HG03432 (cell line): ENCODE measurements around the gene DSCAML1.

Source experiments
- ATAC-seq: cut with Tn5 transposase; IDR thresholded peaks from one replicate; pipeline ENCODE4 v1.9.1; 2021; ENCODE audit warnings: mild to moderate bottlenecking, moderate library complexity; ENCODE audit not compliant: unreplicated experiment

Gene DSCAML1

DNA sequence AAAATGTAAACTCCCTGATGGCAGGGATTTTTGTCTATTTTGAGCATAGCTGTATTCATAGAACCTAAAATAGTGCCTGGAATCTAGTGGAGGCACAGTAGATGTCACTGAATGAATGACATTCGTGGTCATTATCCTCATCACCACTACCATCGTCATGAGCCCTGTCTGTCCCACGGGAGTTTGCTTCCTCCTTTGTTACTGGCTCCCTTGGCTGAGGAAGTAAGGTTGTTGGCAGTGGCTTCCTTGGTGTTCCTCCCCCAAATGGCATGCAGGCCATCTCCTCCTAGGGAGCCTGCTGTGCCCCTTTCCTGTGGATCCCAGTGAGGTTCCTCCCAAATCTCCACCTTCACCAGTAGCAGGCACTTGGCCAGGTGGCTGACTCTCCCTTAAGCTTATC, 286.4 kb downstream of the DSCAML1 start:
- ATAC-seq, result no peak

DNA sequence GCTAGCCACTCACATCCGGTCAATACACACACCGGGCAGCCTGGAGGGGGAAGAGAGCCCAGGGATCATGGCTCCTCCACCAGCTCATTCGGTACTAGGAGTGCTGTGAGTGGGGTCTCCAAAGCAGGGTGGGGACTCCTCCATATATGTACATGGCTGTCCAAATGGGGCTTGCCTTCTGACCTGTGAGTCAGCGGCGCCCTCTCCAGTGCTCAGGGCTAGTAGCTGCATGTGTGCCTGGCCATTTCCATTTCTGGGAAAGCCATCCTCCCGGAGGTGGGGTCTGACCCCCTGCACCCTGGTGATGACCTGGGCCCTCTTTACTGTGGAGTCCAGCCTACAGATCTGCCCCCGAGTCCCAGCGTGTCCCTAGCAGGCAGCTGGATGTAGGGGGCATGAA, 287.5 kb downstream of the DSCAML1 start:
- ATAC-seq, result no peak

DNA sequence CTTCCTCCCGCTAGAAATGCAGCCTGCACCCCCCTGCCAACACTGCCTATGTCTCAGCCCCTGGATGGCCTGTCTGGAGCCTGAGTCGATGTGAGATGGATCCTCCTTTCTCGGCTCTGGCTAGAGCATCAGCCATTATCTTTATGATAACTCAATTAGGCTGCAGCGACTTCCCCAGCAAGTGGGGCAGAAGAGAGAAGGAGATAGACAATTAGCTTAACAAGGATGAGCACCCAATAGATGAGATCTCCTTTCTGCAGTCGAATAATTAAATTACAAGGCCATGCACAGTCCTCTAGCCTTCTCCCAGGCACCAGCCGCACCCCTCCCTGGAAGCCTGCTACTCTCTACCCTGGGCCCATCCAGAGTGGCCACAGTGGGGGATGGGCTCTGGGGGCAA, 290.0 kb downstream of the DSCAML1 start:
- no peak for ATAC-seq

DNA sequence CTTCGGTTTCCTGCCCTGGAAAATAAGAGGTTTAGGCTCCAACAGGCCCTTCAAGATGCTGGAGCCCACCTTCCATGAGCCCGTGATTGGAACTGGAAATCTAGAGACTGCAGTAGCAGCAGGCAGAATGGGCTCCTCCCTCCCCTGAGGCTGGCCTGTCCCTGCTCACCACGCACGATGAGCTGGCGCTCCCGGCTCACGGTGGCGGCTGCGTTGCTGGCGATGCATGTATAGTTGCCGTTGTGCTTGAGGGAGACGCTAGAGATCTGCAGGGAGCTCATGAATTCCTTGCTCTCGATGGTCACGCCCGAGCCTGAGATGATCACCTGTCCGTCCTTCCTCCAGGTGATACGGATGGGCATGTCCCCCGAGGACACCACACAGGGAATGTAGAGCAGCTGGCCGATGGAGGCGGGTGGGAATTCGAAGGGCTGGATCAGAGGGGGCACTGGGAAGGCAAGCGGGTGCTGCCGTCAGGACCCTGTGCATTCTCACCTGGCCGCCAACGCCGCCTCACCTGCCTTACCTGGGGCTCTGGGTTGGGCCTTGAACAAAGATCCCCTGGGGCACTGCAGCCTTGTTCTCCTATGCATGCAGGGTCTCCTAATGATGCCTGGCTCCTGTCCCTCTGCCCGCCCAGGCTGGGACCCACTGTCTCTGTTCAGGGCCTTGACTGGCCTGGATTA, 291.6 kb downstream of the DSCAML1 start:
- no peak for ATAC-seq

DNA sequence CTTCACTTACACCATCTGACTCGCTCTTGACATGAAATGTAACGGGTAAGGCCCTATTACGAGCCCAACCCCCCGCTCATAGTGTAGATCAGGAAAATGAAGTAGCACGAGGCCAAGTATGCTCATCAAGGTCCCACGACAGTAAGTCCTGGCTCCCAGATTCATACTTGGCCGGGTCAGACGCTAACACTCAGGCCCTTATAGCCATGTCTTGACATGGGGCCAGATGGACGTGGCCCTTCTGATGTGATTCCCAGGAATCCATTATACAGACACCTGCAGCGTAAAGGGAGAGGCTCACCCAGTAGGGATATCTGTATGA, 294.3 kb downstream of the DSCAML1 start:
- ATAC-seq, result no peak

DNA sequence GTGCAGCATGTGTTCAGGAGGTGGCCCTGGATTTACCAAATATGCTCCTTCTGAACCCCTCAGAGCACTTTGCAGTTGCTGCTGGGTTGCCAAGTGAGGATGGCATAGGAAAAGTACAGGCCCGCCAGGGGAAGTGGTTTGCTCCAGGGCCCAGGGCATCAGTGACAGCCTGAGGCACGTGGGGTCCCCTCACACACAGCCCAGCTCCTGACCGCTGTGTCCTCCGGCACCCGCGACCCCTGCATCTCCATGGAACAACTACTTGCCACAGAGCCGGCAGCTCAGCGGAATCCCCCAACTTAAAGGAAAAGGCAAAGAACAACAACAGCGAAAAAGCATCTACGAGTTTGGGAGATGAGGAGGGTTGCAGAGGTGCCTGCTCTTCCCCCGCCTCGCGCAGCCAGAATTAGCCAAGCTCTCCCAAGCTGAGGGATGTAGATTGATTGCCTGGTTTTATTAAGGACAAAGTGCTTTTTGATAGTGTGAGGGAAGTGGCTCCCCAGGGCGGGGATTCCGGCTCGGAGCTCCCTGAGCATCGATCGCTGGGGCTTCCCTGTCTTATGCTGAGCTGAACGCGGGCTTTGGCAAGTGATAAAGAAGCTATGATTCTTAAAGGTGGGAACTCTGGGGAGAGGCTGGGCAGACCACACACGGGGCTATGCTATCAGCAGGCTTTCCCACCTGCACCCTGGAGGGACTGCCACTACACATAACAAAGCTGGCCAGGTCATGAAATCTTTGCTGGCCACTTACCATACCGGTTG, 294.8 kb downstream of the DSCAML1 start:
- ATAC-seq, result no peak

DNA sequence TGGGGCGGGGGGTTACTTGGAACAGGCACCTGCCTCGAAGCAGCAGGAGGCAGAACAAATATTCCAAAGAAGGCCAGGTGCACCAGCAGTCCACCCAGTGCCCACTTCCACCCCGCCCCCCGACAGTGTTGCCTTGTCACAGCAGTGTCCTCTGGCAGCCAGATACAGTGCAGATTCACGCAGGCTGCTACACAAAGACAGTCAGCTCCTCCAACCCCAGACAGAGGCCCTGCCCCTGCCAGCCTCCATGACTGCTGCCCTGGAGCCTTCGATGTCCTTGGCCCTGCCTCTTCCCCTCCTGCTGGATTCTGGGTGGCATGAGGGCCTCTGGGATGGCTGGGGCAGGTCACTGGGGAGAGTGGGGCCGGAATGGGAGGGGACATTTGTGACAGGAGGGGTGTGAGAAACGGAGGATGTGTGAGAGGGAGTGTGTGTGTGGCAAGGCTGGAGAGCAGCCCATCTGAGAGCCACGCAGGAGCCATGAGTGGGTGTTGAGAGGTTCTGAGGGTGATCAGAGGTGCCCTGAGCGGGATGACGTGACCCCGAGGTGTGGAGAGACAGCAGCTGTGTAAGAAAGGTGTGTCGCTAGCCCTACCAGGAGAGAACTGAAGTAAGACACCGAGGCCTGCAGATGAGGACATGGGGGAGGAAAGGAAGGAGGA, 295.6 kb downstream of the DSCAML1 start:
- no peak for ATAC-seq

DNA sequence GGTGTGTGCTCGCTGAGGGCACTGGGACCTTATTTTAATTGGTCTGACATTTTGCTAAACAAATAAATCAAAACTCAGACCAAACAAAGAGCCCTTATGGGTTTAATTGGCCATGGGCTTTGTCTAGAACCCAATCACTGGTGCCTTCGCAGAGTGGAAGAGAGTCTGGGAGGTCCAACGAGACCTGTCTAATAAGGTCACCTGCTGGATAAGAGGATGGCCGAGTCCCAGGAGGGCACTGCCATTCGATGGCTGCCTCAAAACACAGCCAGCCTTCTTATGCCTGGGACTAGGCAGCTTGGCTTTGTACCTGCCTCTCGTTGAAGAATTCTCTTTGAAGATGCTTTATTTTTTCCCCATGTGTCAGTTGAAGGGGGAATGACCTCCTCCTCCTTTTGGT, 298.2 kb downstream of the DSCAML1 start:
- no peak for ATAC-seq

DNA sequence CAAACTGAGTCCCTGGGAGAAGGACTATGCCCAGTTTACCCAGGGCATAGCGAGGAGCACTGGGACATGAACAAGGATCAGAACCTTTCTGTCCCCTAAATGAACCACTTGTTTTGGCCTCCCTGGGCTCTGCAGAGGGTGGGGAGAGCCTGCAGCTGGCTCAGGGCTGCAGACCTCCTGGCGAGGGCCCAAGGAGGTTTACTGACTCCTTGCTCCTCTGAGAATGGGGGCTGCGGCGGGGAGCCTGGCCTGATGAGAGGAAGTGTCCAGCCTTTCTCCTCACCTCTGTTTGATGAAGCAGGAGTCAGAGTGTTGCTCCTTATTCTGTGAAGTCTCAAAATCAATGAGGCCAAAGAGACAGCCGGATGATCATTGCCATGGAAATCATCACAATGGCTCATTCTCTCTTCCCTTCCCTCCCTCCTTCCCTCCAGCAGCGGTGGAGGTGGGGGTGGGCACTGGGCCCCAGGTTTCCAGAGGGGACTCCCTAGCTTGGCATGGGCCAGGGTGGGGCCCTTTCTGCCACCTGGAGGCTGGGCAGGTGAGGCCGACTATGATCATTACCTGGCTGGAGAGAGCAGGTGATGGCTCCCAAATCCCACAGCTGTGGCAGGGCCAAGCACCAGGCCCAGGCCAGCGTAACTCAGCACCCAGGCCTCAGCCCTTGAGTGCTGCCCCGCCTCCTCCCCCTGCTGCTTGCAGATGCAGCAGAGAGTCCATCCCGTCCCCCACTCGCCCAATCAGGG, 299.6 kb downstream of the DSCAML1 start:
- ATAC-seq, result no peak

DNA sequence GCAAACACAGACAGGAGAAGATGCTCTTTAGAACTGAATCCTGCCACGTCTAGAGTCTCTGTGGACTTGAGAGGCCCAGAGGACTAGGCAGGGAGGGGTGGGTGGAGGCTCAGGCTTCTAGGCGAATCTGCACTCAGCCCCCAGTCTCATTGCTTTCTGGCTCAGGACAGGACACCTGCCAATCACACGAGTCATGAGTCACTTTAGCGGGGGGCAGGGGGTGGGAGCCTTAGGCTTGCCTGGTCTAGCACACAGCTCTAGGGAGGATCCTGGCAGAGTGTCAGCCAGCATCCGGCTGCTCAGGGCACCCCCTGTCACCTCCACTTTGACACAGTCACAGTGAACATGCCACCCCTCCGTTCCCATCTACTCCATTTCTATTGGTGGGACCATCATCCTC, 301.7 kb downstream of the DSCAML1 start:
- no peak for ATAC-seq

DNA sequence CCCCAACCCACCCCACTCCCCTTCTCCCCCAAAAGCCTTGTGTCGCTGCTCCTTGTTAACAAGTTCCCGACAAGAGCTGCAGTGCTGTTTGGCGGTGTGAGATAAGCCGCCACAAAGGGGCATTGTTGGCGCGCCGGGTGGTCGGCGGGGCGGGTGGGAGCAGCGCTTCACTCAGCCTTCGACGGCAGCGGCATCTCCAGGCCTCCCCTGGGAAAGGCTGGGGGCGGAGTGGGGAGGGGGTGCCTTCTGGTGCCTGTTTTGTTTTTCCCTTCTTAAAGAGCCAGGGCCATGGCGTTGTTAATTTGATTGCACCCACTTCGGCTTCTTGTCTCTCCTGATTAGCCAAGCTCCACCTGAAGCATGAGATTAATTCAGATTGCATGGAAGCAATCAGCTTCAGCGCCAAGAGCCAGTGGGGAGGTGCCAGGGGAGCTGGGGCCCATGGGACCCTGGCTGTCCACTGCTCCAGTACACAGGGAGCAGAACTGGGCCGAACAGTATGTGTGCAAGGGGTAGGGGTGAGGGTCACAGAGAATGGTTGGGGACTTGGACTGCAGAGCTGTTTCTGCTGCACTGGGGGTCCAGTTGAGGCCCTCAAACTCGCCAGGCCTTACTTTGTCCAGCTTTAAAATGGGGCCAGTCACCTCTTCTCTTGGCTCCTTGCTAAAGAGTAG, 304.3 kb downstream of the DSCAML1 start:
- ATAC-seq, result no peak

DNA sequence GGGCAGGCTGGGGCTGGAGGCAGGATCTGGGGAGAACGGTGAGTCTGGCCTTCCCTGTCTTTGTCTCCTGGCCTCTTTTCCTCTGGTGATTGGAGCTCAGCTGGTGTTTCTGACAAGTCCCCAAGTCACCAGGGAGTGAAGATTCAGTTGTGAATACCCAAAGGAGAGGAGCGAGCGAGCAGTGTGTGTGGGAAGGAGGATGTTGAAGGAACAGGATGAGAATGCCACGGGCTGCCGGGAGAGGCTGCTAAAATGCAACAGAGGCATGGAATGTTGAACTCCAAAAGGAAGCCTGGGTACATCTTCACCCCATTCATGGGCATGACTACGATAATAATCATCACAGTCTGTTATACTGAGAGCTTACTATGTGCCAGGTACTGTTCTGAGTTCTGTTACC, 306.1 kb downstream of the DSCAML1 start:
- ATAC-seq, result no peak

DNA sequence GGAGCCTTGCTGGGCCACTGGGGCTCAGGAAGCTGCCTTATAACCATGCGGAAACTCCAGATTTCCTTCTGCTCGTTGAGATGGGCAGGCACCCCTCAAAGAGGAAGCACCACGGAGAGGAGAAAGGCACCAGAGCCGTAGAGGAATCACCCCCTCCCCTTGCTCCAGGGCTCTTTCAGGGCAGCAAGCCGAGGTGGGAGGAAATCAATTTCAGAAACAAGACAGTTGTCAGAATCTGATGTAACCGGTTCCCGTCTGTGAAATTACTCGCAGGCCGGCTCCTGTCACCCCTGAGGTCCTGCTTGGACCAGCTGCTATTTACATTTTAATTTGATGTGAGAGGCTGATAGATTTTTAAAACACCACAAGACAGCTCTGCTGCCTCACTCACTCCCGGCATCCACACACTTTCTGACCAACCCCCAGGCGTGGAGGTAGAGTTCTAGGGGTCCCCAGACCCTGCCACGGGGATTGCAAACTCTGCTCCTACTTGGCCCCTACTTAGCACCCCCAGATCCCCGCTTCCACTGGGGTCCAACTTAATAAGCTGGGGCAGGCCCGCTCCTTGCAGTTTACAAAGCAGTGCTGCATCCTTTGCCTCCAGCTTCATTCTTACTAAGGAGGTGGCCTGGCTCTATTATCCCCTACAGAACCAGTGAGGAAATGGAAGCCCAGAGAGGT, 306.9 kb downstream of the DSCAML1 start:
- no peak for ATAC-seq

DNA sequence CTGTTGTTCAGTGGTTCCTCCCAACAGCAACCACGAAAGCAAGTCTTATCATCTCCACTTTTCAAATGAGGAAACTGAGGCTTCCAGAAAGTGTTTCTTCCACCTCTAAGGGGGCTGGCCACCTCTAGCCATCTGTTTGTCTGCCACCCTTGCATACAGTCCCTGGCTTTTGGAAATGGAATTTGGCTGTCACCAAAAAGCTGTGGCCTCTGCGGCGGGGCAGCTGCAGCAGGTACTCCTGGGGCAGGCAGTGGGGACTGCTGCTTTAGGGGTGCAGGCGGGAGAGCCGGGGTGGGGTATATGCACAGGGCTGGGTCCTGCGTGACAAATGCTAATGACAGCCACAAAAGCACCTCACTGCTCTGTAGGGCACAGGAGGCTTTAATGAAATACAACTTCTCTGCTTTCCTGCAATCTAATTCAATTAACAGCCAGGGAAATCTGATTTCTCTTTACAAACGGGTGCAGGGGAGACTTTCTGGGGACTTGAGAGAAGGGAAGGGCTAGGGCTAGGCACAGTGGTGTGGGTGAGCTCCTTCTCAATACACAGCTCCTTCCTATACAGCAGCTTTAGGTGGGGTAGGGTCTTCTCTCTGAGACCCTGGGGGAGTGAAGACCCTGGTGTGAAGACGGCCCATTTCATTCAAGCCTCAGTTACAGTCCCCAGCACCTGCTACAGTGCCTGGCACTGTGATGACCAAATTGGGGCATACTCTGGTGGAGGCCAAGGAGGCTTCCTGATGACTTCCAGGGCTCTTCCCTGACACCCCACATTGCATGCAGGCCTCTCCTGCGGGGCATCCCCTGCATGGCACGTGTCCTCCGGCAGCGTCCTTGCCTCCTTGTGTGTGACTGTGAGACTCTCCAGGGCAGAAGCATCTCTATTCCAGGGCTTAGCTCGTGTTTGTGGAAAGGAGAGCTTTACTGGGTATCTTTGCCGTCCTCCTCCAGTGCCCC, 307.7 kb downstream of the DSCAML1 start:
- ATAC-seq, result no peak

DNA sequence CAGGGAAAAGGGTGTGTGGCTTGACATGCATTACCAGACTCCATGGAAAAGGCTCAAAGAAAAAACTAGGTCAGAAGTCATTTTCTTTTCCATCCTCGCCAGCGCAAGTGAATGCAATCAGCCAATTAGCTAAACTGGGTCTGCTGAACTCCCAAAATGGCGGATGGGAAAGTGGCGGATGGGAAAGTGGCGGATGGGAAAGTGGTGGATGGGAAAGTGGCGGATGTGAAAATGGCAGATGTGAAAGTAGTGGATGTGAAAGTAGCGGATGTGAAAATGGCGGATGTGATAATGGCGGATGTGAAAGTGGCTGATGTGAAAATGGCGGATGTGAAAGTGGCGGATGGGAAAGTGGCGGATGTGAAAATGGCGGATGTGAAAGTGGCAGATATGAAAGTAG, 311.0 kb downstream of the DSCAML1 start:
- no peak for ATAC-seq

DNA sequence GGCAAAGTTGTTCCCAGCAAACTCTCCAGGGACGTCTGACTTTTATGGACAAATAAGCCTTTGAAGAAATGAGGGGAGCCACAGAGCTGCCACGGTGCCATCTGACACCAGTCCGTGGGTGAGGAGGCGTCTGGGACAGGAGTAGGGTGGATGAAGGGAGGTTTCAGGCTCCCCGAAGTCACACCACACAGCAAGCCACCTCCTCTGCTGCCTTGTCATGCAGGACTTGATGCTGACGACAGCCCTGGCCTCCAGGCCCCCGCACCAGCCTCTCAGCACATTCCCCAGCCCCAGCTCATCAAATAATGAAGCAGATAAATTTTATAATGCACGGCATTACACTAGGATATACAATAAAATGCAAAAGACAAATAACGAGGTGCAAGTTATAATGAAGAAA, 312.9 kb downstream of the DSCAML1 start:
- ATAC-seq, result no peak

DNA sequence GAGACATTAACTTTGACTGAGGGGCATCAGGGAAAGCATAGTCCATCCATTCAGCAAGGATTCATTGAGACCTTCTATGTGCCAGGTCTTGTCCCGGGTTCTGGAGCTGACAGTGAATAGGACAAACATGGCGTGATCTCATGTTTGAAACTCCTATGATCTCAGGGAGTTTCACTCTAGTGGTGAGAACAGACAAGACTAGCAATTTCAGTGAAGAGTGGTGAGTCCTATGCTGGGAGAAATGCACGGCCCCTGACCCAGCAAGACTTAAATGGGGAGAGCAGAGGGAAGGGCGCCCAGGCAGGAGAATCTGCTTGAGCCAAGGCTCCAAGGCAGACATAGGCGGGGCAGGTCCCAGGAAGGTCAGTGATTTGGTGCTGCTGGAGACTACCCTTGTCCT, 313.6 kb downstream of the DSCAML1 start:
- ATAC-seq, result no peak

DNA sequence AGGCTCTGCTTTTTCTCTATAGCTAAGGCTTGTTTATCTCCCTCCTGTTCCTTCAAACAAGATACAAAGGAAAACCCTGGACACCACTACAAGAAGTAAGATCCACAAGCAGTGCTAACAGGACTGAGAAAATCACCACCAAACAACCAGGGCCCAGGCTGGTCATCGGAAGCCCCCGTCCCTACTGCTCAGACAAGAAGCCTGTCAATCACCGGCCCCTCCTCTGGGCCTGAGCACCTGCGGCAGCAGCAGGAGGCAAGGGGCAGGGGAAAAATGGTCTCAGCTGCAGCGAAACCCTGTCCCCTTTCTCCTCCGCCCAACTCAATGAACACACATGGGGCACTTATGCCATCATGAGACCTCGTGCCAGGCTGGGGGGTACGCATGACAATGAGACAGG, 314.1 kb downstream of the DSCAML1 start:
- ATAC-seq, result no peak

DNA sequence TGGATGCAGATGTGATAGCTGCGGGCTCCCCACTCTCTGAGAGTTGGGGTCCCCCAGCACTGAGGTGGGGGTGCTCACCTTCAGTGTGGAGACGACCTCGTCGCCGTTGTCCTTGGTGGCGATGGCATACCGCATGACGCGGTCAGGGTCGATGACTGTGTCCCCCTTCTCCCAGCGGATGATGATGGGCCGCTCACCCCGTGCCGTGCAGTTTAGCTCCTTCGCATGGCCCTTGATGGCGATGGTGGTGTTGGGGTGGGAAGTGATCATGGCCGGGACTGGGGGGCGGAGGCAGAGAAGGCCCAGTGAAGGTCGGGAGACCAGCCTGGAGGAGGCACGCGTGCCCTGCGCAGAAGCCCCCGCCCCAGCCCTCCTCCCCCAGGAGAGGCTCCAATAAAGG, 315.1 kb downstream of the DSCAML1 start:
- ATAC-seq, result no peak
